ENCODE measurements around the gene FCRL5. TPM values are rescaled to one million over a fixed set of nuclear protein-coding genes. Genes with fewer than 3 reads are reported as not detected.

The FCRL5 gene
- total RNA-seq, 4 donors from 2014 or later, result not detected

GRCh38 chr1:157523774-157524493, 28.4 kb downstream of the FCRL5 start:
- no peaks in the 10 kb centered on the region for H3K9me3 ChIP-seq

GRCh38 chr1:157521056-157521455, 31.3 kb downstream of the FCRL5 start:
- TF ChIP-seq POLR2AphosphoS5 (IDR thresholded peaks at IDR 0.05) (no peak), POLR2A (IDR thresholded peaks at IDR 0.05) (no peak), CTCF (IDR thresholded peaks at IDR 0.05) (no peak), EP300 (IDR thresholded peaks at IDR 0.05) (no peak)
- Histone ChIP-seq H3K4me1 (no peaks in the 10 kb centered on the region), H3K27me3 (peaks cover 5% of the 10 kb centered on the region), H3K9me3 (no peaks in the 10 kb centered on the region), H3K27ac (no peak overlapping the region), H3K36me3 (no peaks in the 10 kb centered on the region), H3K4me3 (no peak overlapping the region)
- 89% methylated on average over 10 of the region's 10 CpGs for WGBS
- DNase-seq (ENCODE audit: low spot score in 2 of 2), result no peak

More at GRCh38 chr1:157523774-157524493, 28.4 kb downstream of the FCRL5 start:
- TF ChIP-seq POLR2A (IDR thresholded peaks at IDR 0.05), result no peak
- TF ChIP-seq EP300 (IDR thresholded peaks at IDR 0.05), result no peak
- TF ChIP-seq CTCF (IDR thresholded peaks at IDR 0.05), result no peak
- TF ChIP-seq POLR2AphosphoS5 (IDR thresholded peaks at IDR 0.05), result no peak
- Histone ChIP-seq H3K4me3 (no peak overlapping the region), H3K27me3 (peaks cover 5% of the 10 kb centered on the region), H3K4me1 (no peaks in the 10 kb centered on the region), H3K27ac (no peak overlapping the region), H3K36me3 (no peaks in the 10 kb centered on the region)
- DNase-seq (ENCODE audit: low spot score in 2 of 2), result no peak
- 55% methylated on average over 4 of the region's 5 CpGs for WGBS

GRCh38 chr1:157520386-157520935, 31.9 kb downstream of the FCRL5 start:
- Histone ChIP-seq H3K27me3 (peaks cover 5% of the 10 kb centered on the region), H3K4me3 (no peak overlapping the region), H3K9me3 (no peaks in the 10 kb centered on the region), H3K4me1 (no peaks in the 10 kb centered on the region), H3K36me3 (no peaks in the 10 kb centered on the region), H3K27ac (no peak overlapping the region)
- whole genome bisulfite sequencing, result 91% methylated on average over 17 of the region's 20 CpGs
- no peak for DNase-seq (ENCODE audit: low spot score in 2 of 2)
- TF ChIP-seq POLR2A (IDR thresholded peaks at IDR 0.05) (no peak), CTCF (IDR thresholded peaks at IDR 0.05) (no peak), POLR2AphosphoS5 (IDR thresholded peaks at IDR 0.05) (no peak), EP300 (IDR thresholded peaks at IDR 0.05) (no peak)

DNA sequence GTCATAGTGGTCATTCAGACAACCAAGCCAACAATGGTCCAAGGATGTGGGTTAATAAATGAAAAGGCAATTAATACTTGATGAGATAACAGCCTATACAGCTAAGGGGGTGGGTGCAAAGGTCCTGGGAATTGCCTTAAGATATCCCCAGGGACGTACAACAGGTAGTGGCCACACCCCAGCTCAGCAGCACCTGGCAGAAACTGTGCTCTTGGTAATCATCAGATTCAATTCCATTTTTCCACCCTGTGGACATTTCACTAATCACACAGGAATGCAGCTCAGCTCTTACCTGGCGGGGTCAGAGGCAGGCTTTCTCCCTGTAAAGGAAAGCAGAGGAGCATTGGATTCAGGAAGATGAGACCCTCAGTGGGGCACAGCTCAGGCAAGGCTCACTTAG, 32.9 kb downstream of the FCRL5 start:
- Histone ChIP-seq H3K36me3 (no peaks in the 10 kb centered on the region), H3K9me3 (no peaks in the 10 kb centered on the region), H3K27me3 (peaks cover 5% of the 10 kb centered on the region), H3K4me3 (no peak overlapping the region), H3K27ac (no peak overlapping the region), H3K4me1 (no peaks in the 10 kb centered on the region)
- DNase-seq (ENCODE audit: low spot score in 2 of 2), result no peak
- no peak for TF ChIP-seq EP300 (IDR thresholded peaks at IDR 0.05)
- no peak for TF ChIP-seq CTCF (IDR thresholded peaks at IDR 0.05)
- TF ChIP-seq POLR2AphosphoS5 (IDR thresholded peaks at IDR 0.05), result no peak
- no peak for TF ChIP-seq POLR2A (IDR thresholded peaks at IDR 0.05)
- WGBS, result 71% methylated on average over 2 of the region's 2 CpGs

- DNase-seq (ENCODE audit: low spot score in 2 of 2), result no peak
- Histone ChIP-seq H3K36me3 (no peaks in the 10 kb centered on the region), H3K9me3 (no peaks in the 10 kb centered on the region), H3K4me3 (no peak overlapping the region), H3K27ac (no peak overlapping the region), H3K4me1 (no peaks in the 10 kb centered on the region), H3K27me3 (peaks cover 5% of the 10 kb centered on the region)
- no peak for TF ChIP-seq EP300 (IDR thresholded peaks at IDR 0.05)
- TF ChIP-seq POLR2A (IDR thresholded peaks at IDR 0.05), result no peak
- no peak for TF ChIP-seq POLR2AphosphoS5 (IDR thresholded peaks at IDR 0.05)
- 83% methylated on average over 8 of the region's 8 CpGs for WGBS
These were observed 35.3 kb downstream of the FCRL5 start for GRCh38 chr1:157517016-157517415.
